KMS-11 (cell line): ENCODE measurements around the gene PLA2G2F.

Experiments
- H2AFZ ChIP-seq: fragments of 200-600 bp; sonication (generic); 2 replicates; pipeline ENCODE4 v1.6.1; 2016; ENCODE audit warnings: antibody characterized with exemption, mixed run types, low read depth
- H3K27ac ChIP-seq: fragments of 200-600 bp; sonication (generic); 2 replicates; pipeline ENCODE4 v1.6.1; 2016; ENCODE audit warnings: mild to moderate bottlenecking, mixed run types
- H3K27me3 ChIP-seq: fragments of 200-600 bp; sonication (generic); 2 replicates; pipeline ENCODE4 v1.6.1; 2017; ENCODE audit warnings: mild to moderate bottlenecking, low read depth, mixed run types, moderate library complexity; ENCODE audit not compliant: insufficient read depth
- H3K36me3 ChIP-seq: fragments of 200-600 bp; sonication (generic); 2 replicates; pipeline ENCODE4 v1.6.1; 2017; ENCODE audit warnings: mild to moderate bottlenecking, mixed run types; ENCODE audit not compliant: insufficient read depth
- H3K4me1 ChIP-seq: fragments of 200-600 bp; sonication (generic); 2 replicates; pipeline ENCODE4 v1.6.1; 2016; ENCODE audit warnings: mild to moderate bottlenecking, low read depth, mixed run types; ENCODE audit not compliant: poor library complexity, severe bottlenecking
- H3K4me2 ChIP-seq: fragments of 200-600 bp; sonication (generic); 2 replicates; pipeline ENCODE4 v1.7.0; 2016; ENCODE audit warnings: mild to moderate bottlenecking, mixed run types
- H3K4me3 ChIP-seq: fragments of 200-600 bp; sonication (generic); IDR thresholded peaks from 2 replicates; pipeline ENCODE4 v1.6.1; 2017; ENCODE audit warnings: low read depth, low read length, mixed read lengths; ENCODE audit not compliant: insufficient read depth
- H3K79me2 ChIP-seq: fragments of 200-600 bp; sonication (generic); 2 replicates; pipeline ENCODE4 v1.6.1; 2016; ENCODE audit warnings: low read depth, mixed run types; ENCODE audit not compliant: insufficient read depth
- H3K9ac ChIP-seq: fragments of 200-600 bp; sonication (generic); 2 replicates; pipeline ENCODE4 v1.6.1; 2016; ENCODE audit warnings: mild to moderate bottlenecking, mixed run types
- H4K20me1 ChIP-seq: fragments of 200-600 bp; sonication (generic); 2 replicates; pipeline ENCODE4 v1.6.1; 2016; ENCODE audit warnings: mild to moderate bottlenecking, mixed run types; ENCODE audit not compliant: insufficient read depth
- TF ChIP-seq, protein P1 (sequence below): fragments of 200-600 bp; sonication (generic); conservative IDR thresholded peaks from 2 replicates; pipeline ENCODE4 v1.6.1; 2017; ENCODE audit warnings: low read depth, mild to moderate bottlenecking, antibody characterized with exemption, low read length, moderate library complexity, mixed read lengths

The PLA2G2F gene

DNA sequence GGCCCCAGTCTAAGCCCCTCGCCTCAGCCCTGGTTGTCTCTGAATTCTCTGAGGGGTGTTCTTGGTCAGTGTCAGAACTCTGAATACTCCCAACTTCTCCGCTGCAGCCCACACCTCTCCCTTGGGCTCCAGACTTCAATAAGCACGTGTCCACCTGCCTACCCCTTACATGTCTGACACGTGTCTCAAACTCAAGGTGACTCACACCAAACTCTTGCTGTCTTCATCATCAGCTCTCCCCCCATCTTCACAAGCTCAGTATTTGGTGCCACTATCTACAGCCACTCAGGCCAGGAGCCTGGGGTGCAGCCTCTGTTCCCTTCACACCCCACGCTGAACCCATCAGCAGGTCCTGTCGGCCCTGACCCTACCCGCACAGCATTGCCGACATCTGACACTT is 28.0 kb downstream of the PLA2G2F start:
- Histone ChIP-seq H3K4me3 (no peak overlapping the region), H3K27ac (no peak overlapping the region), H3K36me3 (no peaks in the 10 kb centered on the region), H3K4me1 (no peaks in the 10 kb centered on the region), H4K20me1 (no peaks in the 10 kb centered on the region), H3K27me3 (peaks cover 13% of the 10 kb centered on the region), H3K9ac (no peak overlapping the region), H3K79me2 (no peaks in the 10 kb centered on the region), H3K4me2 (no peak overlapping the region), H2AFZ (no peak overlapping the region)
- TF ChIP-seq, protein P1, sequence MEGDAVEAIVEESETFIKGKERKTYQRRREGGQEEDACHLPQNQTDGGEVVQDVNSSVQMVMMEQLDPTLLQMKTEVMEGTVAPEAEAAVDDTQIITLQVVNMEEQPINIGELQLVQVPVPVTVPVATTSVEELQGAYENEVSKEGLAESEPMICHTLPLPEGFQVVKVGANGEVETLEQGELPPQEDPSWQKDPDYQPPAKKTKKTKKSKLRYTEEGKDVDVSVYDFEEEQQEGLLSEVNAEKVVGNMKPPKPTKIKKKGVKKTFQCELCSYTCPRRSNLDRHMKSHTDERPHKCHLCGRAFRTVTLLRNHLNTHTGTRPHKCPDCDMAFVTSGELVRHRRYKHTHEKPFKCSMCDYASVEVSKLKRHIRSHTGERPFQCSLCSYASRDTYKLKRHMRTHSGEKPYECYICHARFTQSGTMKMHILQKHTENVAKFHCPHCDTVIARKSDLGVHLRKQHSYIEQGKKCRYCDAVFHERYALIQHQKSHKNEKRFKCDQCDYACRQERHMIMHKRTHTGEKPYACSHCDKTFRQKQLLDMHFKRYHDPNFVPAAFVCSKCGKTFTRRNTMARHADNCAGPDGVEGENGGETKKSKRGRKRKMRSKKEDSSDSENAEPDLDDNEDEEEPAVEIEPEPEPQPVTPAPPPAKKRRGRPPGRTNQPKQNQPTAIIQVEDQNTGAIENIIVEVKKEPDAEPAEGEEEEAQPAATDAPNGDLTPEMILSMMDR = no peak

DNA sequence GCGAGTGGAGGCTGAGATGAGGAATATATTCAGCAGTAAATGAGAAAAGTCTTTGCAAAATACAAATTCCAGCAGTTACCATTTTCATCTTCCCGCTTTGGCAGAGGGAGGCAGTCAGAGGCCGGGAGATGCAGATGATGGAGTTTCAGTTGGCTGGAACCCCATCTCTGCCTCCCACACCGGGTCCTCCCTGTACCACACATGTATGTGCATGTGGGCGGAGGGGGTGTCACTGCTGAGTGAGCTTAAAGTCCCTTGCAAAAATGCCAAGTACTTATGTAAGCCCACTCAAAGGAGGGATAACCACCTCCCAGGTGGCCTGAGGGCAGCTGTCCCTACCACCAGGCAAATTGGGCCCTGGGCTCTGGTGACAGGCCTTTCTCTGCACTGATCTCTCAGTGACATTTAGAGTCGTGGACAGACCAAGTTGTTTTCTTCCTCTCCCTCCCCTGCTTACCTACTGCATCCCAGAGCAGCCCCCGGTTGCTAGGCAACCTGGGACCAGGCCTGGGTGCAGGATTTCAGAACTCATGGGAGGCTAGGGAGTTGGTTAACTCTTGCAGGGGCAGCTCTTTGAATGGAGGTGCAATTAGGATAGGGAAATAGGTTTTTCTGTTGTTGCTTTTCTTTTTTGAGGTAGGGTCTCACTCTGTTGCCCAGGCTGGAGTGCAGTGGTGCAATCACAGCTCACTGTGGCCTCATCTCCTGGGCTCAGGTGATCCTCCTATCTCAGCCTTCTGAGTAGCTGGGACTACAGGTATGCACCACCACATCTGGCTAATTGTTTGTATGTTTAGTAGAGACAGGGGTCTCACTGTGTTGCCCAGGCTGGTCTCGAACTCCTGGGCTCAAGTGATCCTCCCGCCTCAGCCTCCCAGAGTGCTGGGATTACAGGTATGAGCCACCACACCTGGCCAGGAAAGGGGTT is 29.7 kb downstream of the PLA2G2F start:
- Histone ChIP-seq H3K79me2 (no peaks in the 10 kb centered on the region), H3K9ac (no peak overlapping the region), H3K36me3 (no peaks in the 10 kb centered on the region), H4K20me1 (no peaks in the 10 kb centered on the region), H2AFZ (no peak overlapping the region), H3K27ac (no peak overlapping the region), H3K4me1 (no peaks in the 10 kb centered on the region), H3K4me3 (no peak overlapping the region), H3K27me3 (peaks cover 18% of the 10 kb centered on the region), H3K4me2 (no peak overlapping the region)
- TF ChIP-seq, protein P1 = no peak

DNA sequence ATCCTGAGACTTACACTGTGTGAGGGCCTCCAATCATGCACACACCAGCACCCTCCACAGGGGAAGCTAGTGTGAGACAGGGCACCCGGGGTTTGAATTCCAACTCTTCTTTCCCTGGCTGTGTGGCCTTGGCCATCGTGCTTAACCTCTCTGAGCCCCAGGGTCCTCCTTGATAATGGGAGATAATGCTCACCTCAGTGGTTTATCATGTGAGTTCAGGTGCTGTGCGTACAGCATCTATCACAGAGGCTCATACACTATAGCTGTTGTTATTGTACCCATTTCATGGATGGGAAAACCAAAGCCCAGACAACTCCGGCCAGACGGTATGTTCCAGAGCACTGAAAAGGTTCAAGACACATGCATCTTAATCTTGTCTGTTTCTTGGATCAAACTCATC is 30.8 kb downstream of the PLA2G2F start:
- H3K4me1 ChIP-seq = no peaks in the 10 kb centered on the region
- H3K36me3 ChIP-seq = no peaks in the 10 kb centered on the region
- no peak overlapping the region for H3K4me3 ChIP-seq
- H3K27ac ChIP-seq = no peak overlapping the region
- no peak overlapping the region for H2AFZ ChIP-seq
- H4K20me1 ChIP-seq = no peaks in the 10 kb centered on the region
- peaks cover 26% of the 10 kb centered on the region for H3K27me3 ChIP-seq
- no peak overlapping the region for H3K9ac ChIP-seq
- TF ChIP-seq, protein P1 = no peak
- no peaks in the 10 kb centered on the region for H3K79me2 ChIP-seq
- H3K4me2 ChIP-seq = no peak overlapping the region

DNA sequence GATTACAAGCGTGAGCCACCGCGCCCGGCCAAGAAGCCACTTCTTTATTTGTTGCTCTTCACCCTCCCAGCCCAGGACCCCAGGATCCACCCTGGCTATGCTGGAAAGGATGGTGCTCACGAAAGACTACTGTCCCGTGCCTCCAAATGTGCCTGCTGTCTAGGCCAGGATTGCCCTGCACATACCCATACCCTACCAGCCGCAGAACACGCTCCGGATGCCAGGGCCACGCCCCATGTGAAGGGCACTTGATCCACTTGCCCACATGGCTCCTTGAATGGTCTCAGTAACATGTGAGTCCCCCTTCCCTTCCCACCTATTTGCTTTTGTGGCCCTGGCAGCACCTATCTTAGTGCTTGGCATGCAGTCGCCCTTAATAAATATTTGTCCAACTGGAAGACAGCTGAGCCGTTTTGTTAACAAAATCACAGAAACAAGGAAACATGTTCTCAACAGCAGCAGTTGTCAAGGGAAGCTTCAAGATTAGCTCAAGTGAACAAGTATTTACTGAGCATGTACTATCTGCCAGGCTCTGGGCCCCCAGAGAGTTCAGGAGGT is 33.0 kb downstream of the PLA2G2F start:
- H3K9ac ChIP-seq = no peak overlapping the region
- no peak overlapping the region for H3K4me2 ChIP-seq
- no peak overlapping the region for H2AFZ ChIP-seq
- no peaks in the 10 kb centered on the region for H4K20me1 ChIP-seq
- no peaks in the 10 kb centered on the region for H3K36me3 ChIP-seq
- H3K79me2 ChIP-seq = no peaks in the 10 kb centered on the region
- no peak overlapping the region for H3K4me3 ChIP-seq
- H3K4me1 ChIP-seq = no peaks in the 10 kb centered on the region
- TF ChIP-seq, protein P1 = no peak
- H3K27me3 ChIP-seq = peaks cover 36% of the 10 kb centered on the region
- H3K27ac ChIP-seq = no peak overlapping the region
